Panc1 (cell line): Measurements from ENCODE around the gene PPARGC1A.

Experiments
- SIN3A ChIP-seq: IDR thresholded peaks from 2 replicates; pipeline ENCODE4 v1.6.1; 2012; ENCODE audit warnings: low read depth, mild to moderate bottlenecking, low read length, moderate library complexity, borderline replicate concordance; ENCODE audit not compliant: insufficient read depth
- TF ChIP-seq, protein P1 (sequence below): fragments of 450-650 bp; IDR thresholded peaks from 2 replicates; pipeline ENCODE4 v1.5.1; 2017; ENCODE audit warnings: mild to moderate bottlenecking

DNA sequence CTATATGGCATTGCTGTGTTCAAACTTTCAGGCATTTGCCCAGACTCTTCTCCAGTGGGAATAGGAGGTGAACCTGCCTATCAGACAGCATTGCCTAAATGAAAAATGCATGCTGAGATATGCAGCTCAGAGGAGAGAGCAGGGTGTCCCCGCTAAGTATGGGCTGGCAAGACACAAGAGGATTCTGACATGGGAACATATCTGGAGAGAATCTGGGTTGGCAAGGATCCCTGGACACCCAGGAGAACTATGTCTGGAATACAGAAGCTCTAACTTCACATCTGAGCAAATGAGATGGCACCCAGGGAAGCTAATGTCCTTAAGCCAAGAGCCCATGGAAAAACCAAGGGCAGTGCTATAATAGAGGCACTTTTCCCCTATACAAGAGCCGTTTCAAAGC lies 18.4 kb downstream of the PPARGC1A start:
- no peak for TF ChIP-seq SIN3A
- TF ChIP-seq, protein P1, sequence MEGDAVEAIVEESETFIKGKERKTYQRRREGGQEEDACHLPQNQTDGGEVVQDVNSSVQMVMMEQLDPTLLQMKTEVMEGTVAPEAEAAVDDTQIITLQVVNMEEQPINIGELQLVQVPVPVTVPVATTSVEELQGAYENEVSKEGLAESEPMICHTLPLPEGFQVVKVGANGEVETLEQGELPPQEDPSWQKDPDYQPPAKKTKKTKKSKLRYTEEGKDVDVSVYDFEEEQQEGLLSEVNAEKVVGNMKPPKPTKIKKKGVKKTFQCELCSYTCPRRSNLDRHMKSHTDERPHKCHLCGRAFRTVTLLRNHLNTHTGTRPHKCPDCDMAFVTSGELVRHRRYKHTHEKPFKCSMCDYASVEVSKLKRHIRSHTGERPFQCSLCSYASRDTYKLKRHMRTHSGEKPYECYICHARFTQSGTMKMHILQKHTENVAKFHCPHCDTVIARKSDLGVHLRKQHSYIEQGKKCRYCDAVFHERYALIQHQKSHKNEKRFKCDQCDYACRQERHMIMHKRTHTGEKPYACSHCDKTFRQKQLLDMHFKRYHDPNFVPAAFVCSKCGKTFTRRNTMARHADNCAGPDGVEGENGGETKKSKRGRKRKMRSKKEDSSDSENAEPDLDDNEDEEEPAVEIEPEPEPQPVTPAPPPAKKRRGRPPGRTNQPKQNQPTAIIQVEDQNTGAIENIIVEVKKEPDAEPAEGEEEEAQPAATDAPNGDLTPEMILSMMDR = no peak
